ENCODE data around the gene ERBIN. TPM values are rescaled to one million over a fixed set of nuclear protein-coding genes. Genes with fewer than 3 reads are reported as not detected.
A peak's percentile ranks its signal among the peaks of the same experiment; 100 is the strongest.
"Not testable (repeated sequence)": the region's sequence is repeated elsewhere in the genome, so short reads cannot be mapped to it uniquely, and the experiment has no call there.

ERBIN gene
- total RNA-seq, 1 donor from 2014 or later = 78.1 TPM

GRCh38 chr5:65952259-65952658, 25.9 kb downstream of the ERBIN start:
- TF ChIP-seq CTCF (IDR thresholded peaks at IDR 0.05) = no peak
- Mint-ChIP-seq H3K4me1 (ENCODE audit: unreplicated experiment) (peaks cover 34% of the 10 kb centered on the region), H3K9me3 (ENCODE audit: unreplicated experiment) (no peaks in the 10 kb centered on the region), H3K27me3 (ENCODE audit: unreplicated experiment) (no peaks in the 10 kb centered on the region), H3K27ac (ENCODE audit: unreplicated experiment) (no peak overlapping the region), H3K4me3 (ENCODE audit: unreplicated experiment) (no peak overlapping the region), H3K36me3 (ENCODE audit: unreplicated experiment) (peaks cover 2% of the 10 kb centered on the region)
- no peak for DNase-seq (ENCODE audit: extremely low spot score, unreplicated experiment)

- TF ChIP-seq CTCF (IDR thresholded peaks at IDR 0.05) = no peak
- Mint-ChIP-seq H3K27me3 (ENCODE audit: unreplicated experiment) (no peaks in the 10 kb centered on the region), H3K27ac (ENCODE audit: unreplicated experiment) (no peak overlapping the region), H3K9me3 (ENCODE audit: unreplicated experiment) (no peaks in the 10 kb centered on the region), H3K36me3 (ENCODE audit: unreplicated experiment) (peaks cover 2% of the 10 kb centered on the region), H3K4me3 (ENCODE audit: unreplicated experiment) (no peak overlapping the region), H3K4me1 (ENCODE audit: unreplicated experiment) (peaks cover 34% of the 10 kb centered on the region)
- no peak for DNase-seq (ENCODE audit: extremely low spot score, unreplicated experiment)
These were observed 27.8 kb downstream of the ERBIN start for GRCh38 chr5:65954200-65954599.

GRCh38 chr5:65955746-65956145, 29.4 kb downstream of the ERBIN start:
- Mint-ChIP-seq H3K9me3 (ENCODE audit: unreplicated experiment) (no peaks in the 10 kb centered on the region), H3K36me3 (ENCODE audit: unreplicated experiment) (no peaks in the 10 kb centered on the region), H3K27me3 (ENCODE audit: unreplicated experiment) (no peaks in the 10 kb centered on the region), H3K4me1 (ENCODE audit: unreplicated experiment) (peaks cover 31% of the 10 kb centered on the region), H3K4me3 (ENCODE audit: unreplicated experiment) (no peak overlapping the region), H3K27ac (ENCODE audit: unreplicated experiment) (peak overlapping the region; percentile 19)
- DNase-seq (ENCODE audit: extremely low spot score, unreplicated experiment) = no peak
- TF ChIP-seq CTCF (IDR thresholded peaks at IDR 0.05) = no peak

GRCh38 chr5:65957703-65958102, 31.3 kb downstream of the ERBIN start:
- peaks cover 49% of the 10 kb centered on the region for H3K4me1 Mint-ChIP-seq (ENCODE audit: unreplicated experiment)
- DNase-seq (ENCODE audit: extremely low spot score, unreplicated experiment); H3K9me3 Mint-ChIP-seq (ENCODE audit: unreplicated experiment); H3K36me3 Mint-ChIP-seq (ENCODE audit: unreplicated experiment); H3K4me3 Mint-ChIP-seq (ENCODE audit: unreplicated experiment); H3K27me3 Mint-ChIP-seq (ENCODE audit: unreplicated experiment); H3K27ac Mint-ChIP-seq (ENCODE audit: unreplicated experiment): not testable (repeated sequence)

- no peaks in the 10 kb centered on the region for H3K9me3 Mint-ChIP-seq (ENCODE audit: unreplicated experiment)
- peaks cover 35% of the 10 kb centered on the region for H3K4me1 Mint-ChIP-seq (ENCODE audit: unreplicated experiment)
- H3K27me3 Mint-ChIP-seq (ENCODE audit: unreplicated experiment) = no peaks in the 10 kb centered on the region
- peak overlapping the region; percentile 35 for H3K27ac Mint-ChIP-seq (ENCODE audit: unreplicated experiment)
- H3K4me3 Mint-ChIP-seq (ENCODE audit: unreplicated experiment) = no peak overlapping the region
- TF ChIP-seq CTCF (IDR thresholded peaks at IDR 0.05) = no peak
- H3K36me3 Mint-ChIP-seq (ENCODE audit: unreplicated experiment) = no peaks in the 10 kb centered on the region
- no peak for DNase-seq (ENCODE audit: extremely low spot score, unreplicated experiment)
These were observed 35.3 kb downstream of the ERBIN start for GRCh38 chr5:65961633-65962032.
